HCT116 (cell line): Measurements from ENCODE around the gene MAP7. TPM values are rescaled to one million over a fixed set of nuclear protein-coding genes. Genes with fewer than 3 reads are reported as not detected.

ENCODE experiments used
- ATAC-seq: fragments of 200-7000 bp; cut with Tn5 transposase; 2 replicates; pipeline ENCODE4 v1.9.1; 2020; ENCODE audit warnings: mild to moderate bottlenecking, moderate library complexity
- BruUV-seq: library from RNA; stranded (reverse); fragments of 400-500 nt; replicated peaks from 2 replicates; lab custom pipeline; 2021; lab: Mats Ljungman, UMichigan
- CTCF ChIA-PET: fragments of 300-600 bp; sonication (Branson Sonifier 250); formaldehyde crosslinking; loops from one replicate; lab custom pipeline; 2021; ENCODE audit warnings: antibody characterized with exemption; lab: Charles Lee
- POLR2A ChIA-PET: fragments of 300-600, 350-600 bp; sonication (Branson Sonifier 250); formaldehyde crosslinking; loops from one replicate; lab custom pipeline; 2021; ENCODE audit warnings: antibody characterized with exemption; lab: Charles Lee
- RAD21 ChIA-PET, 2 experiments: fragments of 300-600 bp; sonication (Branson Sonifier 250); formaldehyde crosslinking; loops; one replicate each; lab custom pipeline; 2023; ENCODE audit warnings: low total read pairs in 2 of 2; ENCODE audit not compliant: uncharacterized antibody in 2 of 2, unreplicated experiment in 2 of 2, low non-redundant PET in 1 of 2; lab: Charles Lee
- DNase-seq: peaks from one replicate; pipeline ENCODE4 v3.0.0-alpha.2; 2010; ENCODE audit warnings: low read depth, low spot score
- H2AFZ ChIP-seq: fragments of 200-600 bp; shearing (Covaris generic), sonication (generic); 2 replicates; pipeline ENCODE4 v1.6.1; 2017; ENCODE audit warnings: low read depth, mixed run types, mixed read lengths, antibody characterized with exemption, low read length; ENCODE audit not compliant: poor library complexity, severe bottlenecking
- H3K27ac ChIP-seq: 2 replicates; pipeline ENCODE4 v1.5.1; 2012; ENCODE audit warnings: low read depth, low read length
- H3K27me3 ChIP-seq: fragments of 200-600 bp; sonication (generic); 2 replicates; pipeline ENCODE4 v1.6.1; 2016; ENCODE audit warnings: mixed run types, low read length, mixed read lengths; ENCODE audit not compliant: insufficient read depth
- H3K36me3 ChIP-seq, 2 experiments: fragments of 200-500 bp in 1 of 2; fragments of 200-600 bp in 1 of 2; sonication (Bioruptor generic) in 1 of 2; sonication (generic) in 1 of 2; 2 replicates each; pipeline versions ENCODE4 v1.5.1 to v1.6.1; 2014 to 2016; ENCODE audit warnings: low read length in 2 of 2, inconsistent platforms in 1 of 2, mixed read lengths in 1 of 2, mixed run types in 1 of 2; ENCODE audit not compliant: insufficient read depth in 2 of 2, control insufficient read depth in 1 of 2
- H3K4me1 ChIP-seq, 2 experiments: fragments of 200-600 bp in 1 of 2; sonication (generic) in 1 of 2; 2 replicates each; pipeline versions ENCODE4 v1.5.1 to v1.6.1; 2012 to 2017; ENCODE audit warnings: low read length in 2 of 2, inconsistent platforms in 1 of 2, mild to moderate bottlenecking in 1 of 2, mixed read lengths in 1 of 2, mixed run types in 1 of 2, moderate library complexity in 1 of 2; ENCODE audit not compliant: insufficient read depth in 2 of 2, control insufficient read depth in 1 of 2
- H3K4me2 ChIP-seq: fragments of 200-600 bp; sonication (generic); 2 replicates; pipeline ENCODE4 v1.6.1; 2017; ENCODE audit warnings: mixed run types, low read length, mixed read lengths
- H3K4me3 ChIP-seq, 2 experiments: fragments of 200-600 bp in 1 of 2; sonication (generic) in 1 of 2; replicated peaks in 1 of 2; 2 replicates each; pipeline ENCODE4 v1.5.1; 2011 to 2016; ENCODE audit warnings: low read length in 2 of 2, control low read depth in 1 of 2, low read depth in 1 of 2, mild to moderate bottlenecking in 1 of 2, mixed read lengths in 1 of 2, mixed run types in 1 of 2
- H3K79me2 ChIP-seq: fragments of 200-600 bp; sonication (generic); 2 replicates; pipeline ENCODE4 v1.6.1; 2017; ENCODE audit warnings: mild to moderate bottlenecking, mixed run types, low read length, moderate library complexity, mixed read lengths; ENCODE audit not compliant: insufficient read depth
- H3K9ac ChIP-seq: fragments of 200-600 bp; sonication (generic); 2 replicates; pipeline ENCODE4 v1.6.1; 2016; ENCODE audit warnings: low read length, mixed read lengths
- H3K9me2 ChIP-seq: fragments of 200-600 bp; sonication (generic), shearing (Covaris generic); 2 replicates; pipeline ENCODE4 v1.6.1; 2017; ENCODE audit warnings: mixed run types, mild to moderate bottlenecking, moderate library complexity; ENCODE audit not compliant: insufficient read depth
- H3K9me3 ChIP-seq, 2 experiments: fragments of 200-500 bp in 1 of 2; fragments of 200-600 bp in 1 of 2; sonication (Bioruptor generic) in 1 of 2; sonication (generic) in 1 of 2; 2 replicates each; pipeline ENCODE4 v1.6.1; 2014 to 2017; ENCODE audit warnings: low read length in 2 of 2, mixed read lengths in 2 of 2, inconsistent platforms in 1 of 2, low read depth in 1 of 2, mild to moderate bottlenecking in 1 of 2, mixed run types in 1 of 2, moderate library complexity in 1 of 2; ENCODE audit not compliant: control insufficient read depth in 1 of 2, insufficient read depth in 1 of 2
- H4K20me1 ChIP-seq: fragments of 200-600 bp; sonication (generic), shearing (Covaris generic); 2 replicates; pipeline ENCODE4 v1.6.1; 2017; ENCODE audit warnings: mixed run types, mild to moderate bottlenecking, moderate library complexity; ENCODE audit not compliant: insufficient read depth
- CBX3 ChIP-seq: IDR thresholded peaks from 2 replicates; pipeline ENCODE4 v1.6.1; 2012; ENCODE audit warnings: low read depth
- CEBPB ChIP-seq: IDR thresholded peaks from 2 replicates; pipeline ENCODE4 v1.6.1; 2012; ENCODE audit warnings: low read depth
- EGR1 ChIP-seq: IDR thresholded peaks from 2 replicates; pipeline ENCODE4 v1.6.1; 2012; ENCODE audit warnings: low read depth
- ELF1 ChIP-seq: IDR thresholded peaks from 2 replicates; pipeline ENCODE4 v1.6.1; 2012; ENCODE audit warnings: low read depth, borderline replicate concordance
- EZH2 ChIP-seq: fragments of 200-600 bp; sonication (generic); IDR thresholded peaks from 2 replicates; pipeline ENCODE4 v1.6.1; 2017; ENCODE audit warnings: antibody characterized with exemption, mixed run types
- EZH2phosphoT487 ChIP-seq: fragments of 200-600 bp; IDR thresholded peaks from 2 replicates; pipeline ENCODE4 v1.6.1; 2018; ENCODE audit warnings: antibody characterized with exemption, borderline replicate concordance
- FOSL1 ChIP-seq: IDR thresholded peaks from 2 replicates; pipeline ENCODE4 v1.6.1; 2012; ENCODE audit warnings: low read depth
- JUND ChIP-seq: IDR thresholded peaks from 2 replicates; pipeline ENCODE4 v1.6.1; 2012
- POLR2A ChIP-seq: IDR thresholded peaks from 2 replicates; pipeline ENCODE4 v1.7.0; 2011; ENCODE audit warnings: borderline replicate concordance; ENCODE audit not compliant: insufficient read depth, insufficient read length; ENCODE audit errors: extremely low read depth
- POLR2AphosphoS5 ChIP-seq: IDR thresholded peaks from 2 replicates; pipeline ENCODE4 v1.6.1; 2011; ENCODE audit warnings: mild to moderate bottlenecking, low read depth, low read length, moderate library complexity
- RAD21 ChIP-seq: IDR thresholded peaks from 2 replicates; pipeline ENCODE4 v1.6.1; 2012; ENCODE audit warnings: low read depth, mild to moderate bottlenecking
- SIN3A ChIP-seq: IDR thresholded peaks from 2 replicates; pipeline ENCODE4 v1.6.1; 2012; ENCODE audit warnings: low read depth
- SRF ChIP-seq: IDR thresholded peaks from 2 replicates; pipeline ENCODE4 v1.6.1; 2012; ENCODE audit warnings: low read depth
- TCF7L2 ChIP-seq: IDR thresholded peaks from 2 replicates; pipeline ENCODE4 v1.7.0; 2011; ENCODE audit warnings: borderline replicate concordance, inconsistent platforms; ENCODE audit not compliant: insufficient read depth, insufficient read length; ENCODE audit errors: extremely low read depth
- YY1 ChIP-seq: IDR thresholded peaks from 2 replicates; pipeline ENCODE4 v1.6.1; 2011; ENCODE audit warnings: low read length, low read depth, moderate library complexity, mild to moderate bottlenecking; ENCODE audit not compliant: insufficient replicate concordance; ENCODE audit errors: extremely low read depth
- ZFX ChIP-seq: fragments of 450-650 bp; IDR thresholded peaks from 2 replicates; pipeline ENCODE4 v1.6.1; 2017
- ZNF274 ChIP-seq: fragments of 200-500 bp; sonication (Bioruptor generic); IDR thresholded peaks from 2 replicates; pipeline ENCODE4 v1.6.1; 2014; ENCODE audit warnings: mild to moderate bottlenecking, low read depth, low read length, inconsistent platforms
- intact Hi-C: fragments of 100-400 bp; cut with micrococcal nuclease; formaldehyde crosslinking; loops from 2 replicates; pipeline ENCODE4 v1.10.0; 2022
- total RNA-seq: library from RNA; stranded (reverse); gene quantifications from one replicate; pipeline ENCODE4 v1.2.1, GENCODE V29; 2021; ENCODE audit not compliant: unreplicated experiment
- TF ChIP-seq, protein P1 (sequence below), 3 experiments: fragments of 200-600 bp in 1 of 3; sonication (generic) in 1 of 3; IDR thresholded peaks in 2 of 3; conservative IDR thresholded peaks in 1 of 3; 2 replicates each; pipeline ENCODE4 v1.5.1; 2012 to 2017; ENCODE audit warnings: low read depth in 2 of 3, low read length in 2 of 3, antibody characterized with exemption in 1 of 3, borderline replicate concordance in 1 of 3, control low read depth in 1 of 3, mild to moderate bottlenecking in 1 of 3, mixed read lengths in 1 of 3, mixed run types in 1 of 3, moderate library complexity in 1 of 3; ENCODE audit not compliant: insufficient read depth in 1 of 3
- TF ChIP-seq, protein P2 (sequence below): IDR thresholded peaks from 2 replicates; pipeline ENCODE4 v1.6.1; 2011; ENCODE audit warnings: mild to moderate bottlenecking, low read length, moderate library complexity; ENCODE audit not compliant: insufficient replicate concordance; ENCODE audit errors: extremely low read depth
- TF ChIP-seq, protein P3 (sequence below): IDR thresholded peaks from 2 replicates; pipeline ENCODE4 v1.6.1; 2012; ENCODE audit warnings: low read depth

Gene MAP7
- total RNA-seq, 1 experiment from 2014 or later = 35.5 TPM

DNA sequence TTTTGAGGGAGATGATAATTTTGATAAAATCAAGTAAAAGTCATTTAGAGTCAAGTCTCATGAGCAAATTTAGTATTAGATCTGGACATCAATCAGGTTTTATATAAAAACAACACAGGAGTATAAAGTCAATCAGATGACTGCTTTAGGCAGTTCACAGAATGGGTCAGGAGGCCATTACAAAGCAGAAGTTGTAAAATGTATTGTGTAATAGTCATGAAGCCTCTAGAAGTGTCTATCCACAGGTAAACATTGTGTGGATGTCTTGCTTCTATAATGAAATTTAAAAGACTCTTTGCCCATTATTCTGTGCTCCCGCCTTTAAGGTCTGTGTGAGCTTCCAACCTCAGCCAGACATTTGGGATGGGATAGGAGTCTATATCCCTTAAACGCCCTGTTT lies 28.8 kb downstream of the MAP7 start:
- no peaks in the 10 kb centered on the region for H3K9me3 ChIP-seq
- DNase-seq = no peak
- H3K79me2 ChIP-seq = peaks cover 32% of the 10 kb centered on the region
- H3K27me3 ChIP-seq = no peaks in the 10 kb centered on the region
- H3K4me2 ChIP-seq = no peak overlapping the region
- no peak overlapping the region for H3K9ac ChIP-seq
- H3K4me3 ChIP-seq = no peak overlapping the region
- no peaks in the 10 kb centered on the region for H3K36me3 ChIP-seq
- ChIA-PET RAD21 (no interaction called here), POLR2A (no interaction called here), CTCF (no interaction called here)
- intact Hi-C loops = no loop called here
- no peak for ATAC-seq
- no peak overlapping the region for H3K27ac ChIP-seq
- no peaks in the 10 kb centered on the region for H3K4me1 ChIP-seq
- no peak overlapping the region for H2AFZ ChIP-seq
- BruUV-seq = no TSS peak
- H3K9me2 ChIP-seq = no peaks in the 10 kb centered on the region
- TF ChIP-seq EZH2 (no peak), ZNF274 (no peak), CBX3 (no peak), EGR1 (no peak), ZFX (no peak), RAD21 (no peak), FOSL1 (no peak), SRF (no peak), ELF1 (no peak), TCF7L2 (no peak), YY1 (no peak), SIN3A (no peak), CEBPB (no peak), JUND (no peak), EZH2phosphoT487 (no peak), POLR2A (no peak), POLR2AphosphoS5 (no peak)
- TF ChIP-seq, protein P1, sequence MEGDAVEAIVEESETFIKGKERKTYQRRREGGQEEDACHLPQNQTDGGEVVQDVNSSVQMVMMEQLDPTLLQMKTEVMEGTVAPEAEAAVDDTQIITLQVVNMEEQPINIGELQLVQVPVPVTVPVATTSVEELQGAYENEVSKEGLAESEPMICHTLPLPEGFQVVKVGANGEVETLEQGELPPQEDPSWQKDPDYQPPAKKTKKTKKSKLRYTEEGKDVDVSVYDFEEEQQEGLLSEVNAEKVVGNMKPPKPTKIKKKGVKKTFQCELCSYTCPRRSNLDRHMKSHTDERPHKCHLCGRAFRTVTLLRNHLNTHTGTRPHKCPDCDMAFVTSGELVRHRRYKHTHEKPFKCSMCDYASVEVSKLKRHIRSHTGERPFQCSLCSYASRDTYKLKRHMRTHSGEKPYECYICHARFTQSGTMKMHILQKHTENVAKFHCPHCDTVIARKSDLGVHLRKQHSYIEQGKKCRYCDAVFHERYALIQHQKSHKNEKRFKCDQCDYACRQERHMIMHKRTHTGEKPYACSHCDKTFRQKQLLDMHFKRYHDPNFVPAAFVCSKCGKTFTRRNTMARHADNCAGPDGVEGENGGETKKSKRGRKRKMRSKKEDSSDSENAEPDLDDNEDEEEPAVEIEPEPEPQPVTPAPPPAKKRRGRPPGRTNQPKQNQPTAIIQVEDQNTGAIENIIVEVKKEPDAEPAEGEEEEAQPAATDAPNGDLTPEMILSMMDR (IDR thresholded peaks at IDR 0.05 in 2 of 3, conservative IDR thresholded peaks at IDR 0.05 in 1 of 3; ENCODE audit: borderline replicate concordance in 1 of 3, insufficient read depth in 1 of 3, low read depth in 2 of 3, low read length in 2 of 3) = no peak
- TF ChIP-seq, protein P2, sequence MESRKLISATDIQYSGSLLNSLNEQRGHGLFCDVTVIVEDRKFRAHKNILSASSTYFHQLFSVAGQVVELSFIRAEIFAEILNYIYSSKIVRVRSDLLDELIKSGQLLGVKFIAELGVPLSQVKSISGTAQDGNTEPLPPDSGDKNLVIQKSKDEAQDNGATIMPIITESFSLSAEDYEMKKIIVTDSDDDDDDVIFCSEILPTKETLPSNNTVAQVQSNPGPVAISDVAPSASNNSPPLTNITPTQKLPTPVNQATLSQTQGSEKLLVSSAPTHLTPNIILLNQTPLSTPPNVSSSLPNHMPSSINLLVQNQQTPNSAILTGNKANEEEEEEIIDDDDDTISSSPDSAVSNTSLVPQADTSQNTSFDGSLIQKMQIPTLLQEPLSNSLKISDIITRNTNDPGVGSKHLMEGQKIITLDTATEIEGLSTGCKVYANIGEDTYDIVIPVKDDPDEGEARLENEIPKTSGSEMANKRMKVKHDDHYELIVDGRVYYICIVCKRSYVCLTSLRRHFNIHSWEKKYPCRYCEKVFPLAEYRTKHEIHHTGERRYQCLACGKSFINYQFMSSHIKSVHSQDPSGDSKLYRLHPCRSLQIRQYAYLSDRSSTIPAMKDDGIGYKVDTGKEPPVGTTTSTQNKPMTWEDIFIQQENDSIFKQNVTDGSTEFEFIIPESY = no peak
- TF ChIP-seq, protein P3, sequence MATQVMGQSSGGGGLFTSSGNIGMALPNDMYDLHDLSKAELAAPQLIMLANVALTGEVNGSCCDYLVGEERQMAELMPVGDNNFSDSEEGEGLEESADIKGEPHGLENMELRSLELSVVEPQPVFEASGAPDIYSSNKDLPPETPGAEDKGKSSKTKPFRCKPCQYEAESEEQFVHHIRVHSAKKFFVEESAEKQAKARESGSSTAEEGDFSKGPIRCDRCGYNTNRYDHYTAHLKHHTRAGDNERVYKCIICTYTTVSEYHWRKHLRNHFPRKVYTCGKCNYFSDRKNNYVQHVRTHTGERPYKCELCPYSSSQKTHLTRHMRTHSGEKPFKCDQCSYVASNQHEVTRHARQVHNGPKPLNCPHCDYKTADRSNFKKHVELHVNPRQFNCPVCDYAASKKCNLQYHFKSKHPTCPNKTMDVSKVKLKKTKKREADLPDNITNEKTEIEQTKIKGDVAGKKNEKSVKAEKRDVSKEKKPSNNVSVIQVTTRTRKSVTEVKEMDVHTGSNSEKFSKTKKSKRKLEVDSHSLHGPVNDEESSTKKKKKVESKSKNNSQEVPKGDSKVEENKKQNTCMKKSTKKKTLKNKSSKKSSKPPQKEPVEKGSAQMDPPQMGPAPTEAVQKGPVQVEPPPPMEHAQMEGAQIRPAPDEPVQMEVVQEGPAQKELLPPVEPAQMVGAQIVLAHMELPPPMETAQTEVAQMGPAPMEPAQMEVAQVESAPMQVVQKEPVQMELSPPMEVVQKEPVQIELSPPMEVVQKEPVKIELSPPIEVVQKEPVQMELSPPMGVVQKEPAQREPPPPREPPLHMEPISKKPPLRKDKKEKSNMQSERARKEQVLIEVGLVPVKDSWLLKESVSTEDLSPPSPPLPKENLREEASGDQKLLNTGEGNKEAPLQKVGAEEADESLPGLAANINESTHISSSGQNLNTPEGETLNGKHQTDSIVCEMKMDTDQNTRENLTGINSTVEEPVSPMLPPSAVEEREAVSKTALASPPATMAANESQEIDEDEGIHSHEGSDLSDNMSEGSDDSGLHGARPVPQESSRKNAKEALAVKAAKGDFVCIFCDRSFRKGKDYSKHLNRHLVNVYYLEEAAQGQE = no peak
- no peaks in the 10 kb centered on the region for H4K20me1 ChIP-seq
